HG03521 (cell line): ENCODE data around the gene RNF17.

Experiments used
- ATAC-seq: cut with Tn5 transposase; IDR thresholded peaks from one replicate; pipeline ENCODE4 v1.9.1; 2021; ENCODE audit warnings: mild to moderate bottlenecking, moderate library complexity; ENCODE audit not compliant: unreplicated experiment

The RNF17 gene

GRCh38 chr13:24763596-24764275 is at the start of gene RNF17:
TSS of gene RNF17 (plus strand) at chr13:24764169. CDS start at chr13:24764204, 35 bp downstream.
- ATAC-seq = no peak

GRCh38 chr13:24716011-24716410 is 48.0 kb upstream of the RNF17 start:
- ATAC-seq = no peak

GRCh38 chr13:24716446-24716845 is 47.5 kb upstream of the RNF17 start:
- no peak for ATAC-seq

DNA sequence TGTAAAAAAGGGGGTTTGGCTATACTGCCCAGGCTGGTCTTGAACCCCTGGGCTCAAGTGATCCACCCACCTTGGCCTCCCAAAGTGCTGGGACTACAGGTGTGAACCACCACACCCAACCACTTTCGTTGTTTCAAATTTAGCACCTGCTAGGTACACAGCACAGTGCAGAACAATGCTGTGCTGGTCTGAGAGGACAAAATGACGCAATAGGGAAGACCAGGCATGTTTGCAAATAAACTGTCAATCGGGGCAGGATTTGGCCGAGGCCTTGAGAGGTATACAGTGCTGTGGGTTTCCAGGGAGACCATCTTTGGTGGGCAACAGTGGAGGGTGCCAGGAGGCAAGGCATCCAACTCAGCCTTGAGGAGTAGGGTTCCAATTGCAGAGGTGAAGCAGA is 46.8 kb upstream of the RNF17 start:
- ATAC-seq = no peak

GRCh38 chr13:24718192-24718965 is 45.6 kb upstream of the RNF17 start:
- no peak for ATAC-seq

DNA sequence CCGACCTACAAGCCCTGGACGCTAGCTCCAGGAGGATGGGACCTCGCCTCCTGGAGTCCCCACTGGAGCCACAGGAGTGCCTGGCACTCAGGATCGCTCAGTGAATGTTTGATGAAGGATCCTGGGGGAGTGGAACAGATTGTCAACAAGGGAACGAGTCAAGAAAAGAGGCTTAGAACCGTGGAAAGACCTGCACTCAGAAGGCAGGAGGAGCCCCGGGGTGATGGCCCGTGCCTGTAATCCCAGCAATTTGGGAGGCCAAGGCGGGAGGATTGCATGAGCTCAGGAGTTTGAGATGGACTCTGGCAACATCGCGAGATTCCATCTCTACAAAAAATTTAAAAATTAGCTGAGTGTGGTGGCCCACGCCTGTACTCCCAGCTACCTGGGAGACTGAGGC is 44.8 kb upstream of the RNF17 start:
- ATAC-seq = no peak

DNA sequence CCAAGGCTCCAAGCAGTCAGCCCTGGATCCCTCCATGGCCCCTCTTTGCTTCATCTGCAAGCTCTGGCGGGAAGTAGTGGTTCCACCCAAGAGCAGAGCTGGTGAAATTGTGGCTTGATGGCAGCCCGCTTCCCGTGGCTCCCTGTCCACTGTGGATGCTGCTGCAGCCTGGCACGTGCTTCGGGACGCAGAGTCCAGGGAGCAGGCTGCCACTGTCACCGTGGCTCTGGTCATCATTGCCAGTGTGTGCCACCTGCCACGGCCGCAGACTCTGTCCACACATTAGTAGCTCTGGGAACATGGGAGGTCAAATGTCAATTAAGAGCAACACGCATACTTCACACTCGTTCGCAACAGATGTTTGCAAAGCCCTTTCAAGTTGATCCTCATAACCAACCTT is 40.8 kb upstream of the RNF17 start:
- no peak for ATAC-seq

- no peak for ATAC-seq
Observed at GRCh38 chr13:24724714-24725113, 39.3 kb upstream of the RNF17 start.

GRCh38 chr13:24725379-24725778 is 38.6 kb upstream of the RNF17 start:
- ATAC-seq = no peak

- peak; percentile 88 for ATAC-seq
Observed at GRCh38 chr13:24727731-24728601, 36.0 kb upstream of the RNF17 start.

GRCh38 chr13:24730873-24731567 is 32.9 kb upstream of the RNF17 start:
- peak; percentile 65 for ATAC-seq

GRCh38 chr13:24734950-24735349 is 29.0 kb upstream of the RNF17 start:
- no peak for ATAC-seq

DNA sequence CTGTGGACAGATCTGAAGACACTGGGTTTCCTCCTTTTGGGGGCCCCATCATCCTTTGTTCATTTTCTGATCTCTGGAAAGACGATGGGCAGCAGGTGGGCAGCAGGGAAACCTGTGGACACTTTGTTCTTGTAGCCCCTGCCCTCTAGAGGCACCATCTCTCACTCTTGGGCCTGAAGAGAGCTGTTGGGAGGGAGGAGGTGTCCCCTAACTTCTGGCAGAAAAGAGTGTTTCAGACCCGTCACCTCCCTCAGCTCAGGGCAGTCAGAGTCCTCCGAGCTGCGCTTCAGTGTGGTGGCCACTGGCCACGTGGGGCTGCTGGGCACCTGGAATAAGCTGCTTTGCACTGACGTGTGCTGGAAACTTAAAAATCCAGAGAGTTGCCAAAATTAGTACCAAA is 26.9 kb upstream of the RNF17 start:
- ATAC-seq = no peak

- no peak for ATAC-seq
Observed at GRCh38 chr13:24738366-24738847, 25.6 kb upstream of the RNF17 start.

DNA sequence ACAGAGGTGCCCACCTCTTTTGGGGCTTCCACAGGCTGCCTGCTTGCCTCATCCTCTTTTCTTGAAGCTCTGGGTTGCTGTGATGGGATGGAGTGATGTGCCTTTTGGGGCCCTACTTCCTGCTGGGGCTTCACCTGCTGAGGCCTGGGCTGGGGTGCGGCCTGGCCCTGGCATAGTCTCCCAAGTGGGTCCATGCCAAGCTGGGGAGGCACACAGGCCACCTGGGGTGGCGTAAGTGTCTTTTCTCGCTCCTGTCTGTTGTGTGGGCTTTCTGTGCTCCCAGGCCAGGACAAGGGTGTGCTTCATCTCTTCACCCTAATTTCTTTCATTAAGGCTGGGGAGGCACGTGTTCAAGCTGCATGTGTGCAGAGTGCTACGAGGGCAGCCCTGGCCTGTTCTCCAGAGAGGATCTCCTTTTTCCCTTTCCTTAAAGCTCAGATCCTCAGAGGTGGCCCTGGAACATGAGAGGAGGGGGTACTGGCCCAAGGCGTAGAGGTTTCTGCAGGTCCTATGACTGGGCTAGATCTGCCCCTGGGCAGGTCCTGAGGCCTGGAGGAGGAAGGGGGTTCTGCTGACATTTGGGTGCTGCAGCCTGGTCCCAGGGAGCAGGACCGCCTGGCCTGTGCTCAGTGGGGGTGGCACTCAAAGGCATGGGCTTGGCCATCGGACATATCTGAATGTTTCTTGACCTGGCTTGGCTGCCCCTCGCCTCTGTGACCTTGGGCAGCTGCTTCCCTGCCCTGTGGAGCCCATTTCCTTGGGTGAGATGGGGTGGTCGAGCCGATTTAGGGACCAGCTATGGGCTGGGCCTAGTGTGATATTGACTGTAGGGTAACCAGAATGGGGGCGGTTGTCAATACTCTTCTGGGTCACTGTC is 23.7 kb upstream of the RNF17 start:
- no peak for ATAC-seq

DNA sequence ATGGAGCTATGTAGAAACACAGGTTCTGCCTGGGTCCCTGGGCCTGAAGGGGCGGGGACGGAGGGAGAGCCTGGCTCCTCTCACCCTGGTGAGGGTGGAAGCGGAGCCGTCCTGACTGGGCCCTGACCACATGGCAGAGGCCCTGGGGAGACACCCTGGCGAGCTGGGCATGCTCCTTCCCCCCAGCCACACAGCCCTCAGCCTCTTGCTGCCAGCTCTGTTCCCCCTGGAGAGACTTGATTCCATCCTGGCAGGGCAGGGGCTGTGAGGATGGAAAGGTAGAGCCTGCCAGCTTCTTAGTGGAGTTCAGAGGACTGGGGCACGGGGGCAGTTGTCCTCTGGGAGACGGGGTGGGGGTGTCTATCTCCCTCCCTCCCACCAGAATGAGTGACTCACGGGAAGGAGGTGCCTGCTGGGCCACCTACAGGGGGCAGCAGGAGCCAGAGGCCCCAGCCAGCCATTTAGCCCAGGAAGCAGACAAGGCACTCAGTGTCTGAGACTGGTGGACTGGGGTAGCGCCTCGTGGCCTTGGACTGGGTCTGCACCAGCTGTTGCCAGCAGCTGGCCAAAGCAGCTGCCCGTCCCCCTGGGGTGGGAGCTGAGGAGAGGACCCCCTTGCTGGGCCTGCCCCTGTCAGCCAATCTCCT is 22.8 kb upstream of the RNF17 start:
- no peak for ATAC-seq

DNA sequence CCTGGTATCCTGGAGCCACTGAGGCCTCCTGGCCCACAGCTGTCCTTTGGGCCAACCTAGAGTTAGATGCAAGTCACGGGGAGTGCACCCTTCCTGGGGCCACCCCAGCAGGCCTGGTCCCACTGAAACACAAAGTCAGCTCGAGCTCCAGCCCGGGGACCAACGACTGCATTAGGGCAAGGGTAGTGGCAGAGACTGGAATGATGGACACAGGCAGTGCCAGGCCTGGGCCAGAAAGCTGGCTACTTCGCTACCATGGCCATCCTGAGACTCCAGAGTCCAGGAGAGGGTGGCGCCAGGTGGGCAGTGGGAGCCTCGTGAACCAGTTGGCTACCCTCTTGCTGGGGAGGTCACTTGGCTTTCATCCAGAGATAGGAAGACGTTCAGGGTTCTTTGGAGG is 22.2 kb upstream of the RNF17 start:
- no peak for ATAC-seq

- ATAC-seq = no peak
Observed at GRCh38 chr13:24742294-24742693, 21.7 kb upstream of the RNF17 start.

GRCh38 chr13:24742977-24743376 is 21.0 kb upstream of the RNF17 start:
- ATAC-seq = no peak
